GM18498 (cell line): ENCODE measurements around the gene NPAS4.
A peak's percentile ranks its signal among the peaks of the same experiment; 100 is the strongest.
"Not testable (repeated sequence)": the region's sequence is repeated elsewhere in the genome, so short reads cannot be mapped to it uniquely, and the experiment has no call there.

Experiments
- ATAC-seq: cut with Tn5 transposase; IDR thresholded peaks from one replicate; pipeline ENCODE4 v1.9.1; 2021; ENCODE audit warnings: mild to moderate bottlenecking, moderate library complexity; ENCODE audit not compliant: unreplicated experiment

Gene NPAS4

GRCh38 chr11:66417000-66417399, 3.8 kb upstream of the NPAS4 start:
- no peak for ATAC-seq

- ATAC-seq: no peak
Measured at GRCh38 chr11:66418168-66418985, 2.5 kb upstream of the NPAS4 start.

- no peak for ATAC-seq
Measured at GRCh38 chr11:66418986-66419308, 1.9 kb upstream of the NPAS4 start.

- ATAC-seq: no peak
Measured at GRCh38 chr11:66419825-66420224, 1.0 kb upstream of the NPAS4 start.

- peak; percentile 72 for ATAC-seq
Measured at GRCh38 chr11:66421492-66422205, 814 bp downstream of the NPAS4 start.

- no peak for ATAC-seq
Measured at GRCh38 chr11:66426314-66426713, 5.5 kb downstream of the NPAS4 start.

GRCh38 chr11:66428933-66429332, 8.1 kb downstream of the NPAS4 start:
- ATAC-seq: no peak

GRCh38 chr11:66429983-66430602, 9.3 kb downstream of the NPAS4 start:
- ATAC-seq: no peak

GRCh38 chr11:66431287-66431686, 10.5 kb downstream of the NPAS4 start:
- ATAC-seq: not testable (repeated sequence)

GRCh38 chr11:66431871-66432329, 11.1 kb downstream of the NPAS4 start:
- not testable (repeated sequence) for ATAC-seq

GRCh38 chr11:66432597-66432996, 11.8 kb downstream of the NPAS4 start:
- no peak for ATAC-seq

- ATAC-seq: peak; percentile 11
Measured at GRCh38 chr11:66437979-66438503, 17.2 kb downstream of the NPAS4 start.

- ATAC-seq: peak; percentile 93
Measured at GRCh38 chr11:66438504-66439466, 17.9 kb downstream of the NPAS4 start, which contains the start of gene MRPL11. MRPL11 (minus strand) TSS chr11:66438848; CDS start chr11:66438754, 94 bp downstream.

- ATAC-seq: not testable (repeated sequence)
Measured at GRCh38 chr11:66440101-66440939, 19.5 kb downstream of the NPAS4 start.

- ATAC-seq: not testable (repeated sequence)
Measured at GRCh38 chr11:66440940-66441282, 20.1 kb downstream of the NPAS4 start.

- ATAC-seq: no peak
Measured at GRCh38 chr11:66443602-66444001, 22.8 kb downstream of the NPAS4 start.

- no peak for ATAC-seq
Measured at GRCh38 chr11:66447012-66447411, 26.2 kb downstream of the NPAS4 start.

GRCh38 chr11:66448523-66448922, 27.7 kb downstream of the NPAS4 start:
- no peak for ATAC-seq

GRCh38 chr11:66450560-66450959, 29.7 kb downstream of the NPAS4 start:
- no peak for ATAC-seq
